Measurements from ENCODE around the gene TMTC2. TPM values are rescaled to one million over a fixed set of nuclear protein-coding genes. Genes with fewer than 3 reads are reported as not detected.

The TMTC2 gene
- total RNA-seq, 2 experiments from 2014 or later = 1.8 to 2.1 TPM

GRCh38 chr12:83128540-83128939, 441.8 kb downstream of the TMTC2 start:
- no peak for DNase-seq
- Histone ChIP-seq H3K4me1 (ENCODE audit: insufficient read depth, low read length) (no peaks in the 10 kb centered on the region), H3K27ac (ENCODE audit: low read depth in 1 of 2, low read length in 2 of 2) (no peak overlapping the region), H3K4me3 (ENCODE audit: low read length) (no peak overlapping the region), H3K9me3 (ENCODE audit: control insufficient read depth in 1 of 2, insufficient read depth in 1 of 2, low read length in 2 of 2) (no peaks in the 10 kb centered on the region), H3K36me3 (ENCODE audit: insufficient read depth, low read length) (no peaks in the 10 kb centered on the region), H3K27me3 (ENCODE audit: control insufficient read depth in 1 of 2, insufficient read depth in 2 of 2, low read length in 2 of 2) (no peaks in the 10 kb centered on the region)
- ATAC-seq (ENCODE audit: poor library complexity) = no peak
- intact Hi-C loops (cut with DNase I, micrococcal nuclease) = no loop called here
- H3K9me3 Mint-ChIP-seq = no peaks in the 10 kb centered on the region
- no peak overlapping the region for H3K4me3 Mint-ChIP-seq
- H3K36me3 Mint-ChIP-seq (ENCODE audit: low read depth) = no peaks in the 10 kb centered on the region
- POLR2A ChIA-PET = no interaction called here
- no peaks in the 10 kb centered on the region for H3K27me3 Mint-ChIP-seq
- no peak overlapping the region for H3K27ac Mint-ChIP-seq
- TF ChIP-seq, protein P1, sequence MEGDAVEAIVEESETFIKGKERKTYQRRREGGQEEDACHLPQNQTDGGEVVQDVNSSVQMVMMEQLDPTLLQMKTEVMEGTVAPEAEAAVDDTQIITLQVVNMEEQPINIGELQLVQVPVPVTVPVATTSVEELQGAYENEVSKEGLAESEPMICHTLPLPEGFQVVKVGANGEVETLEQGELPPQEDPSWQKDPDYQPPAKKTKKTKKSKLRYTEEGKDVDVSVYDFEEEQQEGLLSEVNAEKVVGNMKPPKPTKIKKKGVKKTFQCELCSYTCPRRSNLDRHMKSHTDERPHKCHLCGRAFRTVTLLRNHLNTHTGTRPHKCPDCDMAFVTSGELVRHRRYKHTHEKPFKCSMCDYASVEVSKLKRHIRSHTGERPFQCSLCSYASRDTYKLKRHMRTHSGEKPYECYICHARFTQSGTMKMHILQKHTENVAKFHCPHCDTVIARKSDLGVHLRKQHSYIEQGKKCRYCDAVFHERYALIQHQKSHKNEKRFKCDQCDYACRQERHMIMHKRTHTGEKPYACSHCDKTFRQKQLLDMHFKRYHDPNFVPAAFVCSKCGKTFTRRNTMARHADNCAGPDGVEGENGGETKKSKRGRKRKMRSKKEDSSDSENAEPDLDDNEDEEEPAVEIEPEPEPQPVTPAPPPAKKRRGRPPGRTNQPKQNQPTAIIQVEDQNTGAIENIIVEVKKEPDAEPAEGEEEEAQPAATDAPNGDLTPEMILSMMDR (IDR thresholded peaks at IDR 0.05) = no peak
- no peaks in the 10 kb centered on the region for H3K4me1 Mint-ChIP-seq (ENCODE audit: low read depth)
- CTCF ChIA-PET = no interaction called here

- H3K36me3 ChIP-seq (ENCODE audit: insufficient read depth, low read length) = no peaks in the 10 kb centered on the region
- intact Hi-C loops (cut with DNase I, micrococcal nuclease) = no loop called here
- Mint-ChIP-seq H3K36me3 (ENCODE audit: low read depth) (no peaks in the 10 kb centered on the region), H3K9me3 (no peaks in the 10 kb centered on the region), H3K4me3 (no peak overlapping the region), H3K27me3 (no peaks in the 10 kb centered on the region), H3K27ac (no peak overlapping the region), H3K4me1 (ENCODE audit: low read depth) (no peaks in the 10 kb centered on the region)
- no peak overlapping the region for H3K27ac ChIP-seq (ENCODE audit: low read depth in 1 of 2, low read length in 2 of 2)
- no peaks in the 10 kb centered on the region for H3K9me3 ChIP-seq (ENCODE audit: control insufficient read depth in 1 of 2, insufficient read depth in 1 of 2, low read length in 2 of 2)
- H3K4me1 ChIP-seq (ENCODE audit: insufficient read depth, low read length) = no peaks in the 10 kb centered on the region
- no peak overlapping the region for H3K4me3 ChIP-seq (ENCODE audit: low read length)
- ChIA-PET CTCF (no interaction called here), POLR2A (no interaction called here)
- TF ChIP-seq, protein P1 (IDR thresholded peaks at IDR 0.05) = no peak
- ATAC-seq (ENCODE audit: poor library complexity) (no peak), DNase-seq (no peak)
- H3K27me3 ChIP-seq (ENCODE audit: control insufficient read depth in 1 of 2, insufficient read depth in 2 of 2, low read length in 2 of 2) = no peaks in the 10 kb centered on the region
Observed at GRCh38 chr12:83130178-83130577, 443.5 kb downstream of the TMTC2 start.

DNA sequence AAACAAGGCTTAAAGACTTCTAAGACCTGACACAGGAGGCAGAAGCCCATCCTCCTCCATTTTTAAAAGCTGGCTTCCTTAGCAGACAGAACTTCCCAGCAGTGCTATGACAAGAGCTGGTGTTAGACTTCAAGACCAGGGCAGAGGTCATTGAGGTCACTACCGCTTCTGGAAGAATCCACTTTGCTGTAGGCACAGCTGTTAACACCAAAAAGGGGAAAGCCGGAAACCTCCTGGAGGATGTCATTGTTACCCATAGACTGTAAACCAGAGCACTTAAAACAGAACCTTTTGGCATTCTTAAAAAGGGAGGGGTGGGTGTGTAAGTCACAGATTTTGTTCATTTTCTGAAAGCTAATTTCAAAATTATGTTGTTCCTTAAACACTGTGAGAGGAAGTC, 445.7 kb downstream of the TMTC2 start:
- ChIA-PET CTCF (no interaction called here), POLR2A (no interaction called here)
- Mint-ChIP-seq H3K4me1 (ENCODE audit: low read depth) (no peaks in the 10 kb centered on the region), H3K4me3 (no peak overlapping the region), H3K27ac (no peak overlapping the region), H3K27me3 (no peaks in the 10 kb centered on the region), H3K36me3 (ENCODE audit: low read depth) (no peaks in the 10 kb centered on the region), H3K9me3 (no peaks in the 10 kb centered on the region)
- H3K9me3 ChIP-seq (ENCODE audit: control insufficient read depth in 1 of 2, insufficient read depth in 1 of 2, low read length in 2 of 2) = no peaks in the 10 kb centered on the region
- intact Hi-C loops (cut with DNase I, micrococcal nuclease) = no loop called here
- H3K27ac ChIP-seq (ENCODE audit: low read depth in 1 of 2, low read length in 2 of 2) = no peak overlapping the region
- no peaks in the 10 kb centered on the region for H3K27me3 ChIP-seq (ENCODE audit: control insufficient read depth in 1 of 2, insufficient read depth in 2 of 2, low read length in 2 of 2)
- TF ChIP-seq, protein P1 (IDR thresholded peaks at IDR 0.05) = no peak
- H3K4me1 ChIP-seq (ENCODE audit: insufficient read depth, low read length) = no peaks in the 10 kb centered on the region
- no peak for ATAC-seq (ENCODE audit: poor library complexity)
- DNase-seq = no peak
- H3K36me3 ChIP-seq (ENCODE audit: insufficient read depth, low read length) = no peaks in the 10 kb centered on the region
- H3K4me3 ChIP-seq (ENCODE audit: low read length) = no peak overlapping the region

Measured in CD4-positive, alpha-beta T cell (primary cell).